HG03066 (cell line): ENCODE data around the gene RSRC1.
"Not testable (repeated sequence)": the region's sequence is repeated elsewhere in the genome, so short reads cannot be mapped to it uniquely, and the experiment has no call there.

Experiments used
- ATAC-seq: cut with Tn5 transposase; IDR thresholded peaks from one replicate; pipeline ENCODE4 v1.9.1; 2021; ENCODE audit warnings: low read depth; ENCODE audit not compliant: unreplicated experiment

The RSRC1 gene

GRCh38 chr3:158213461-158213860 is 103.6 kb downstream of the RSRC1 start:
- no peak for ATAC-seq

- ATAC-seq, result no peak
Measured at GRCh38 chr3:158217992-158218391, 108.1 kb downstream of the RSRC1 start.

GRCh38 chr3:158220575-158220974 is 110.7 kb downstream of the RSRC1 start:
- ATAC-seq, result no peak

GRCh38 chr3:158221426-158221825 is 111.5 kb downstream of the RSRC1 start:
- no peak for ATAC-seq

- ATAC-seq, result no peak
Measured at GRCh38 chr3:158226429-158226828, 116.5 kb downstream of the RSRC1 start.

GRCh38 chr3:158228942-158229341 is 119.1 kb downstream of the RSRC1 start:
- not testable (repeated sequence) for ATAC-seq

- ATAC-seq, result no peak
Measured at GRCh38 chr3:158233791-158234190, 123.9 kb downstream of the RSRC1 start.

- ATAC-seq, result no peak
Measured at GRCh38 chr3:158244274-158244673, 134.4 kb downstream of the RSRC1 start.

GRCh38 chr3:158247288-158247687 is 137.4 kb downstream of the RSRC1 start:
- no peak for ATAC-seq

GRCh38 chr3:158248261-158248660 is 138.4 kb downstream of the RSRC1 start:
- no peak for ATAC-seq

- peak; percentile 59 for ATAC-seq
Measured at GRCh38 chr3:158249183-158249582, 139.3 kb downstream of the RSRC1 start.

GRCh38 chr3:158258619-158259018 is 148.7 kb downstream of the RSRC1 start:
- no peak for ATAC-seq

- ATAC-seq, result no peak
Measured at GRCh38 chr3:158260392-158260791, 150.5 kb downstream of the RSRC1 start.

GRCh38 chr3:158261371-158261991 is 151.6 kb downstream of the RSRC1 start:
- no peak for ATAC-seq

GRCh38 chr3:158264894-158265293 is 155.0 kb downstream of the RSRC1 start:
- no peak for ATAC-seq

GRCh38 chr3:158267015-158267414 is 157.1 kb downstream of the RSRC1 start:
- no peak for ATAC-seq

GRCh38 chr3:158269942-158270341 is 160.1 kb downstream of the RSRC1 start:
- ATAC-seq, result no peak

GRCh38 chr3:158272081-158272480 is 162.2 kb downstream of the RSRC1 start:
- ATAC-seq, result no peak

GRCh38 chr3:158273656-158274055 is 163.8 kb downstream of the RSRC1 start:
- ATAC-seq, result no peak

GRCh38 chr3:158278187-158278586 is 168.3 kb downstream of the RSRC1 start:
- no peak for ATAC-seq

- ATAC-seq, result no peak
Measured at GRCh38 chr3:158279609-158280008, 169.7 kb downstream of the RSRC1 start.

- no peak for ATAC-seq
Measured at GRCh38 chr3:158295771-158296170, 185.9 kb downstream of the RSRC1 start.

GRCh38 chr3:158297940-158298339 is 188.1 kb downstream of the RSRC1 start:
- no peak for ATAC-seq
